COLO668 (cell line): Measurements from ENCODE around the gene NCOA1.
"Not testable (repeated sequence)": the region's sequence is repeated elsewhere in the genome, so short reads cannot be mapped to it uniquely, and the experiment has no call there.

Experiments used
- DNase-seq: peaks from one replicate; lab custom pipeline; 2025; ENCODE audit not compliant: unreplicated experiment; lab: John Stamatoyannopoulos, UW

Gene NCOA1

DNA sequence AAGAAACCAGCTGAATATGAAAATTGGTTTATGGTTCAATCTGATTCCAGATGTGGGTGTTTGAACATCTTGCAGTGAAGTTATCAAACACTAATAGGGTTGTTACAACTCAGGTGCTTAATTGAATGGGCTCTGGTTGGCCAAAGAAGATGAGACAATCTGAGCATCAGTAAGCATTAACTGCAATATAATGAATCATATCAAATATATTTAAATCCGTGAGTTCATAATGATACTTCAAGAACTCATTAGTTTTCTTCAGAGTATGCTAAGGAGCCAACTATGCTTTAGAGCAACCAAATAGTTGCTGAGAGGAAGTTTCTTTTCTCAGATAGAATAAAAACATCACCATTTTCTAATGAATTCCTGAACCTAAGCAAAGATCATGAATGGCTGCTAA, 79.2 kb downstream of the NCOA1 start:
- DNase-seq, result no peak

DNA sequence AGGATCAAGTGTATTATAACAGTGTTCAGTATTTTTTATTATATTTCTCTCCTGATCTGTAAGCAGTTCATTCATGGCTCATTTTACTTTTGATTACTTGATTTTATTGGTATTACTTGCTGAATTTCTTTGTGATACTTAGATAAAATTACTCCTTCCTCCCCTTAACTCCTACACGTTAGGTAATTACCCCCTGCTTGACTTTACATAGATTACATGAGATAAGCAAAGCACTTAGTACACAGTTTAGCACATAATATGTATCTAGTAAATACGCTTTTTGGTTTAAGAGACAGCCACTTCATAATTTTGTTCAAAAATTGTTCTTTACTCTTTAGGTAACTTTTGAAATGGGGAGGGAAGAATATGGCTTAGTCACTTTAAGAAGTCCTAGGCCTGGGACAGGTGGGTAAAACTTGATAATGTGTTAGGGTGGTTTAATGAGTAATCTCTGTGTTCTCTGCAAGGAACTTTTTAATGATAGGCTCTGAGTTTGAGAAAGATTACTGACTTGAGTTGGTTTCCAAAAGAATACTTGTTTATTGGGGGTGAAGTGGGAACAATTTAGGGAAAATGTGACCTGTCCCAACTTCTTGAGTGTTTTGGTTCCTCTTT, 80.9 kb downstream of the NCOA1 start:
- no peak for DNase-seq

DNA sequence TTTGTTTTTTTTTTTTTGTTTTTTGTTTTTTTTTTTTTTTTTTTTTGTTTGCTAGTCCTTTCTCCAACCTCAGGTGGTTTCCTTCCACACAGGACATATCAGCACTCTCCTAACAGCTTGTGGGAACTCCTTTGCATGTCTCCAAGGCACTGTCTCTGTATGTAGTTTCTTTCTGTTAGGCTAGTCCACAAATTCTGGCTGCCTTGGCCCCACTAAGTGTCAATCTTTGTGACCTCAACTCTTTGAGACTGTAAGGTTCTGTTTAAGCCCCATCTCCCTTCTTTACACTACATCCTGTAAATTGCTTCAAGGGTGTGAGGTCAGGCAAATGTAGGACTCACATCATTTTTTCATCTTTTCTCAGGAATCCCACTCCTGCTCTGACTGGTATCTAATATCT, 85.1 kb downstream of the NCOA1 start:
- DNase-seq, result no peak

DNA sequence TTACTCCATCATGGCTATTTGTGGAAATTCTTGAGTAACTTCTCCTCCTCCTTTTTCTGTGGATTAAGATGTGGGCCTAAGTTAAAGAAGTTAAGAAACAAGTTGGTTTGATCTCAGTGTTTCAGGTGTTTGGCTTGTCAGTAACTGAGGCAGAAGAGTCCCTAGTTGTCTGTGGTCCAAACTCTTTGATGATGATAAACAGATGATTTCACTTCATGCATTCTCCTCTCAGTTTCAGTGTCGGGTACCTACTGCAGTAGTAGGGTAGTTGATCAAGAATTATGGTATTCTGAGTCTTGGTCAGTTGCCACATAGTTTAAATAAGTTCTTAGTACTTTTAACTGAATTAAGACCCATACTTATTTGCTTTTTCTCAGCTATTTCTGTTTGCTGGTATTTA, 85.6 kb downstream of the NCOA1 start:
- no peak for DNase-seq

DNA sequence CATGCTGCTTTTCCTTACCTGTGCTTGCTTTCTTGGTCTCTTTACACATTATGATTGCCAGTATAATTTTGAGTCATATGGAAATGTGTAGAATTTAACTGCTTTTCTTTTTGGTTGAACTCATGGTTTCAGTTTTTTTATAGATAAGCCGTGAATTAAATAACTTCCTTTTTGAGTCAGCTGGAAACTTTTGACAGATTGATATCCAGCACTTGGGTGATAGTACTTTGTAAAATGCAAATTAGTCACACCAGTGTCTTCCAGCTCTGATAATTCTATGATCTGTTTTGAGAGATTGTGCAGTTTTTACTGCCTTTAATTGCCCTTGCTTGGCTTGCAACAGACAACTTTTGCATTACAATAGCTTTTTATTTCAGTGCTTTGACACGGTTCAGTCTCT, 86.4 kb downstream of the NCOA1 start:
- no peak for DNase-seq

DNA sequence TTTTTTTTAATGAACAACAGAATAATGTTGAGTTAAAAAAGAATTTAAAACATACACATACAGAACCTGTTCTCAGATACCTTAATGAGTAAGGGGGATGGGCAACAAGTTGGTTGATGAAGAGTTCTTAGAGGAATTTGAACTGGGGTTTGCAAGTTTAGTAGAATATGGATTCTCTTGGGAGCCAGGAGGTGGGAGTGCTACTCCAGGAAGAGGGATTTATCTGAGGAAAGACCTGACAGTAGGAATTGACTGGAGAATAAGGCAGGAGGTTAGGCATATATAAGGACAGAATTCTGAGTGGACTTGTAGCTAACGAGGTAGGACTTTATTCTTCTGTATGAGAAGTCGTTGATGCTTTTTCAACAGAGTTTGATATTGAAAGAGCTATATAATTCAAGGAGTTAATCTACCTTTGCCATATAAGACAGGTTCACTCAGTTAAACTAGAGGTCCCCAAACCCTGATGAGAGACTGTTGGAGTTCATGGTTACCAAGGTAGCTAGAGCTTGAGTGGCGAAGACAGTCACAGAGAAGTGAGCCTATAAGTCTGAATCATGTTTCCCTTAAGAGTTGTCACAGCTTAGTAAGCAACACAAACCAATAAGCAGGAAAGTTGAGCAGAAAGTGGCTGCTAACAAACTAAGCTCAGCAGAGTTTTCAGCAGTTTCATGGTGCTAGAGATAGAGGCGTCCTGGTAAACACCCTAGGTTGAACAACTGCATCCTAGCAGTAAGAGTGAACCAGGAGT, 88.2 kb downstream of the NCOA1 start:
- no peak for DNase-seq

DNA sequence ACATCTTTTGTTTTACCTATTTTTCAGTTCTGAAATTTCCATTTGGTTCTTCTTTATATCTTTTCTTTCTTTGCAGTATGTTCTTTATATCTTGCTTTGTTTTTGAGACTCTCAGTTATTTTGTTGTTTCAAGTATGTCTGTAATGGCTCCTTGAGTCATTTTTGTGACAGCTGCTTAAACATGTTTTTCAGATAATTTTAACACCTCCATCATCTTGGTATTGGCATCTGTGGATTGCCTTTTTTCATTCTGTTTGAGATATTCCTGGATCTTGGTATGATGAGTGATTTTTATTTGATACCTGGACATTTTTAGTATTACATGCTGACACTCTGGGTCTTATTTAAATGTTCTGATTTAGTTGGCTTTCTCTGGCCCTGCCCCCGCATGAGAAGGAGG, 89.5 kb downstream of the NCOA1 start:
- DNase-seq, result no peak

DNA sequence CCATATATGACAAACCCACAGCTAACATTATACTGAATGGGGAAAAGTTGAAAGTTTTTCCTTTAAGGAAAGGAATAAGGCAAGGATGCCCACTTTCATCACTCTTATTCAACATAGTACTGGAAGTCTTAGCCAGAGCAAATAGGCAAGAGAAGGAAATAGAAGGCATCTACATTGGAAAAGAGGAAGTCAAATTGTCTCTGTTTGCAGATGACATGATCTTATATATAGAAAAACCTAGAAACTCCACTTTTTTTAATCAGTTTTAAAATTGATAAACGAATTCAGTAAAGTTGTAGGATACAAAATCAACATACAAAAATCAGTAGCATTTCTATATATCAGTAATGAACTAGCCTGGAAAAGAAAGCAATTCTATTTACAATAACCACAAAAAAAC, 90.9 kb downstream of the NCOA1 start:
- not testable (repeated sequence) for DNase-seq

DNA sequence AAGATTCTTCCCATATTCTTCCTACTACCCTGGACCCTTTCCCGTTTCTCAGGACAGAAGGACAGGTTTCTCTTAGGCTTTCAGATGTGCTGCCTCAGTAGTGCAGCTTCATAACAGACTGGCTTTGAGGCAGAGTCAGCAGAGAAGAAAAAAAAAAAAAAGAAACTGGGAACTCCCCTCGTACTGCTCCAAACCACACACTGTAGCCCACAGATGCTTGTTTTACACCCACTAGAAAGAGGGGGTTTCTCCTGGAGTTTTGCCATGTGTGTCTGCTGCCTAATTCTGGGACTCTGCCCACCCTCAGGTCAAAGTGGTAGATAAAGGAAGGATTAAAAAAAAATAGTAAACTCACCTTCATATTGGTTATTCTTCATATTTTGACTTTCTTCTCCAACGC, 95.9 kb downstream of the NCOA1 start:
- DNase-seq, result no peak

DNA sequence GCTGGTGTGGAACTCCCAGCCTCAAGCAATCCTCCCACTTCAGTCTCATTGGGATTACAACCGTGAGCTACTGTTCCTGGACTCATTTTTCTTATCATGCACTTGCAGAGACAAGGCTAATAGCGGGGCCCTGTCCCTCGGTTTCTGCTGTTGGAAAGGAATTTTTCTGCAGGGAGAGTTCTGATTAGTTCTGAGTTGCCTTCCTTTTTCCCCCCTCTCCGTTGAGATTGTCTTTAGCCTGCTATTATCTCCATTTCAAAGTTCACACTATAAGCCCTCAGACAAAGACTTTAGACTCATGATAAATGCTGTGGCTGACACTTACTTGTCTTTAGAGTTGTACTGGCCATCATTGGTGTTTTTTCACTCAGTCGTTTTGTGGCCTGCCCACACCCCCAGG, 97.2 kb downstream of the NCOA1 start:
- no peak for DNase-seq

DNA sequence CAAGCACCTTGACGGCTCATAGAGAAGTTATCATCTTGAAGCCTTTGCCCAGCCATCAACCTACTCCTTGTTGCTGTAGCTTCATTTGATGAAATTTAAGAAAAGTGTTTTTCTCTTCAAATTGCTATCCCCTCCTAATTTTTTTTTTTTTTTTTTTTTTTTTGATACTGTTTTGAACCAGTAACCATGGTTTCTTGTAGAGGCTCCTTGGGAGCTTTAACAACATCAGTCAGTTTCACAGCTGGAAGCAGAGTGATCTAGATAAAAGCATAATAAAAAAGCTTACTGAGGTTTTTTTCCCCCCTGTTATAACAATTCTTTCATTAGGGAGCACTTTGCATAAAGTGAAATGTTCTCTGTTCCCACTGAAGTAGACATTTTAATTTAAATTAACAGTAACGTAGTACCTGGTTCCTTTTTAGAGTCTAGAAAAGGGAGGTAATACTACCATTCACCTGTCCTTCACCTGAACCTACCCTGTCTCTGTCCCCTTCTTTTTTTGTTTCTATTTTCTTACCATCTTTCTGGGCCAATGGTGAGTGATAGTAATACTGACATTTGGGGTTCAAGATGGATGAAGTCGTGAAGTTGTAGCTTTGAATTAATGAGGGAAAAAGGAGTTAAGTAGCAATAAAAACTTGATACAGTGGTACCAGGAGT, 101.5 kb downstream of the NCOA1 start:
- DNase-seq, result no peak

DNA sequence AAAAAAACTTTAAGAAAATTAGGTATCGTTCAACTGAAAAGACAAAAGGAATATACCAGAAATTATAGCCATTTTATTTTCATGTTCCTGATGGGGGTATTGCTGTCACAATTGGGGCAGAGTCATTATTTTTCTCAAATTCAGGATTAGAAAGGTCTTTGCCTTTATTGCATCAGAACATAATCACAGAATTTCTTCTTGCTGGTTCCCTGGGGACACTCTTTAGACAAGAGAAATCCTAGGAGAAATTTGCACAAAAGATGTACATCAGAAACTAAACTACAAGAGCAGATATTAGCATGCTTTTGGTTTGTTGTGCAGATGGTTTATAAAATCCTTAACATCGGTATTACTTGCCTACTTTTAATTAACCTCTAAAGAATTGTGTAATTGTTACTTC, 103.2 kb downstream of the NCOA1 start:
- DNase-seq, result no peak

DNA sequence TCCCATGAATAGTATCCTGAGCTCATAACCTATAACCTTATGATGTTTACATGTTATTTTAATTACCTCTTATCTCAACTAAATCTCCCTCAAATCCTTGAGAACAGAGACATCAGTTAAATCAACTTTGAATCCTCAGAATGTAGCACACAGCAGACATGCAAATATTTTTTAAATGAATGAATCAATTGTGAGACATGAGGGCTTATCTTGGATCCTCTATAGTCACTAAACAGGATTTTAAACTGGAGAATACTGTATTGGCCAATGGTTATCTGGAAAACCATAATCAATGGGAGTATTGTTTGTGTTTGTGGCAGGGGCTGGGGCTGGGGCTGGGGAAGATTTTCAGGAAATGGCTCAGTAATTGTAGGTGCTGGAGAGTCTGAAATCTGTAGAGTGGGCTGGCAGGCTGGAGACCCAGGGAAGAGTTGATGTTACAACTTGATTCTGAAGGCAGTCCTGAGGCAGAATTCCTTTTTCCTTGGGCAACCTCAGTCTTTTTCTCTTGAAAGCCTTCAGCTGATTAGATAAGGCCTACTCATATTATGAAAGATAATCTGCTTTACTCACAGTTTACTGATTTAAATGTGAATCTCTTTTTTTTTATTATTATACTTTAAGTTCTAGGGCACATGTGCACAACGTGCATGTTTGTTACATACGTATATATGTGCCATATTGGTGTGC, 106.3 kb downstream of the NCOA1 start:
- DNase-seq, result no peak

DNA sequence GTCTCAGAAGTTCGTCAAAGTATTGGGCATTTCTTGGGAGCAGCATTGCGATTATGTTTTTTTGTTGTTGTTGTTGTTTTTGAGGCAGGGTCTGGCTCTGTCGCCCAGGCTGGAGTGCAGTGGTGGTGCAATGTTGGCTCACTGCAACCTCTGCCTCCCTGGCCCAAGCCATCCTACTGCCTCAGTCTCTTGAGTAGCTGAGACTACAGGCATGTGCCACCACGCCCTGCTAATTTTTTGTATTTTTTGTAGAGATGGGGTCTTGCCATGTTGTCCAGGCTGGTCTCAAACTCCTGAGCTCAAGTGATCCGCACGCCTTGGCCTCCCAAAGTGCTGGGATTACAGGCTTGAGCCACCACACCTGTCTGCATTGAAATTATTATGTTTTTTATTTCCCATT, 109.1 kb downstream of the NCOA1 start:
- DNase-seq, result not testable (repeated sequence)

DNA sequence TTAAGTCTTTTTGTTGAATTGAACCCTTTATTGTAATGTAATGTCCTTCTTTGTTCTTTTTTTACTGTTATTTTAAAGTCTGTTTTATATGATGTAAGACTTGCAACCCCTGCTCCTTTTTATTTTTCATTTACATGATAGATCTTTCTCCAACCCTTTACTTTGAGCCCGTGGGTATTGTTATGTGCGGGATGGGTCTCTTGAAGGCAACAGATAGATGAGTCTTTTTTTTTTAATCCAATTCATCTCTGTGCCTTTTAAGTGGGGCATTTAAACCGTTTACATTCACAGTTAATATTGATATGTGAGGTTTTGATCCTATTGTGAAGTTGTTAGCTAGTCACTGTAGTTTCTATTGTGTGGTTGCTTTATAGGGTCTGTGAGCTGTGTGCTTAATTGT, 120.6 kb downstream of the NCOA1 start:
- no peak for DNase-seq

DNA sequence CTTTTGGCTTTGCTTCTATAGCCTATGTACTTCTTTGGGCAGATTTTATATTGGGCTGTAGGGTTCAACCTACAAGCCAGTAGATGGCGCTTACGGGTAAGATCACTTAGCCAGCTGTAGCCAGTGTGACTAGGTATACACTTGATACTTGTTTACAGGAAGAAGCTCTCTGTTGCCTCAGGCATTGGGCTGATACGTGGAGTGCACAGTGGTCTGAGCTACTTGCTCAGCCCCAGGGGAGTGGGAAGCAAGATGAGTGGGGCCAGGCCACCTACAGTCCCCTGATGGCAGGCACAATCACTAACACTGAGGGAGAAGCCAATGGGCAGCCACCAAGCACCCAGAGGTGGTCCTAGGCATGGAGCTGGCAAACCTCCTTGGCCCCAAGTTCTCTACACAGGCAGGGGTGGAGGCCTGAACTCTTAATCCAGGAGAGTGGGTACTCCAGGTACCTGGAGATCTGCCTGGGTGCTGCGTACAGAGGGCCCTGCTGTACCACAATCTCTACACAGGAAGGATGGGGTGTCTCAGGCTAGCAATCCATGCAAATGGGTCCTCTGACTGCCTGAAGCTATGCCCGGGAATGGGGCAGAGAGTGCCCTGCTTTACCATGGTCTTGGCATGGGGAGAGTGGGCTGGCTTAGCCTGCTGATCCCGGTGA, 122.2 kb downstream of the NCOA1 start:
- DNase-seq, result peak; percentile 36

DNA sequence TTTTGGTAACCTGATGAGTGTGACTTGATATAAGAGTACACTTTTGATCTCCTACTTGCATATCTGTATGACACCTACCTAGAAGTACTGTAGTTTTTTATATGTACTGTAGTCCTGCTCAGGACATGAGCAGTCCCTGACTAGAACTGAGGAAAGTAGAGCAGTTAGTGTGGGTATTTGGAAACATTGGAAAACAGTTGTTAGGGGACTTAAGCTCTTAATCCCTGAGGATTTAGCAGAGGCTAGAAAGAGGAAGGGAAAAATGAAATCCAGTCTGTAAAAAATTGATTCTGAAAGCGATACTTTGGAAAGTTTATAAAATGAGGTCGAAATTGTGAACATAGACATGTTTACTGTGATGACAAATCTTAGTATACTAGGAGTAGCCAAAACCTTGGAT, 125.6 kb downstream of the NCOA1 start:
- no peak for DNase-seq

DNA sequence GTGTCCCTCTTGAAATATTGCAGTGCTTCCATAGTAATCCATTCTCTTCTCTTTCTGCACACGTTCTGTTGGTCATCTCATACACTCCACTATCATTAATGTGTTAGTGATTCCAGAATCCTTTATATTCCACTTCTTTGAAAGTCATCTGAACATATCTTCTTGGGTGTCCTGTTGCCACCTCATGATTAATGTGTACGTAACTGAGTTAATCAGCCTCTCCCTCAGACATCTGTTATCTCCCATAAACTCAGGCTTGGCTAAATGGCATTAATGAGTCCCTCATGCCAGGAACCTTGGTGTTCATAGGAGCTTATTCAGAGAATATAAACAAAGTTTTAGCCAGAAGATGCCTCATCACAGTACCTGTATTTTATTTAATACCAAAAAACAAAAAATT, 126.4 kb downstream of the NCOA1 start:
- no peak for DNase-seq

DNA sequence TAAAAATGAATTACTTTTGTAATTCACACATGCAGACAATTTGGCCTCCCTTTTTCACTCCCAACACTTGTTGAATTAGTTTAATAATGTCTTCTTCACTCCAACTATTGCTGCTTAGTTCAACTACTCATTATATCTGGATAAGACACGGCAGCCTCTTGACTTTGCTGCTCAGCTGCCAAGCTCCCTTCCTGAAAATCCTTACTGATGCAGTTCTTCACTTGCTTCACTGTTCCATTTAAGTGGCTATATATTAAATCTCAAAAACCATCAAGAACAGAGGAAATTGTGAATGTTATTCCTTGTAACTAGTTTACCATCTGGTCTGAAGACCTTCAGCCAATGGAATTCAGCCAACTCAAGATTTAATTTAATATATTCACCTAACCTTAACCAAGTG, 127.1 kb downstream of the NCOA1 start:
- no peak for DNase-seq

DNA sequence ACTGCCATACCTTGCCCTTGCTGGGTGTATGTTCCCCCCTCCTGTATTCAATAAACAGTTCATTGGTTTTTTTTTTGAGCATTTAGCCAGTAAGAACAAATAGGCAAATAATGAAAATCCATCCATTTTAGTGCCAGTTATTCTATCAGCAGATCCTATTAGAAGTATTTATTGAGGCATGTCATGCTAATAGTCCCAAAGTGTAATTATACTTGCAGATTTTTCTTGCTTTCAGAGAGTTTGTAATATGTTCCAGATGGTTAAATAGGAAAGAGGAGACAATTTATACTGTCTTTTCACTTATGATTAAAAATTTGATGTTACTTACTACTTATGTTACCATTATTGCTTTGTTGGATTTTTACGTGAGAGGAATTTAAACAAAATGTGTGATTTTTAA, 127.6 kb downstream of the NCOA1 start:
- no peak for DNase-seq

DNA sequence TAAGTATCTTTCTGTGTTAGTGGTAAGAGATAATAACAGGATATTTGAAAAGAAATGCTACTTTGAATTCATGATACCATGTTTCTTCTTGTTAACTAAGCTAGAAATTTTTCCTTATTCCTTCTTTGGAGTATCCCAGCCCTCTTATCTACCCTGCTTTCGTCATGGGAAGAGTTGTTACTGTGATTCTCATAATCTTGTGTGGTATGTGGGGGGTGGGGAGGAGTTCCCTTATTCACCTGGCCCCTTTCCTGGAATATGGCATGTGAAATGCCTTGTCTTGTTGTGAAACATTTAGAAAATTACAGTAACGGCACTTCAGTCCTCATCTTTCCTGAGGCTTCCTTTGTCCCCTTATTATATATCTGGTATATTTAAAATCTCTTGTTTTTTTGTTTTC, 129.9 kb downstream of the NCOA1 start:
- no peak for DNase-seq
